G401 (cell line): ENCODE results near the gene DLG5. TPM values are rescaled to one million over a fixed set of nuclear protein-coding genes. Genes with fewer than 3 reads are reported as not detected.

Experiments
- DNase-seq: peaks from one replicate; pipeline ENCODE4 v3.0.0-alpha.2; 2015; ENCODE audit warnings: low spot score
- in situ Hi-C: cut with HindIII; loops from 2 replicates; pipeline ENCODE4 v1.10.0; 2016; ENCODE audit warnings: low sequenced_read_pairs, mixed read lengths
- total RNA-seq: library from RNA; depleted of rRNA; stranded (reverse); fragments of >200 nt; shearing (Covaris generic); gene quantifications from 2 replicates; pipeline ENCODE4 v1.2.3, GENCODE V29; 2014

DLG5 gene
- total RNA-seq, 1 experiment from 2014 or later = 48.7 TPM

- DNase-seq = no peak
- in situ Hi-C loops = no loop called here
Observed at GRCh38 chr10:77899080-77899477, 27.5 kb downstream of the DLG5 start.

- in situ Hi-C loops = no loop called here
- DNase-seq = no peak
Observed at GRCh38 chr10:77898323-77899079, 28.1 kb downstream of the DLG5 start.

GRCh38 chr10:77896058-77896457 is 30.5 kb downstream of the DLG5 start:
- in situ Hi-C loops = no loop called here
- no peak for DNase-seq

- in situ Hi-C loops = no loop called here
- no peak for DNase-seq
Observed at GRCh38 chr10:77894058-77894457, 32.5 kb downstream of the DLG5 start.

GRCh38 chr10:77893386-77893785 is 33.2 kb downstream of the DLG5 start:
- in situ Hi-C loops = no loop called here

GRCh38 chr10:77892761-77893160 is 33.8 kb downstream of the DLG5 start:
- in situ Hi-C loops = no loop called here
- no peak for DNase-seq

More at GRCh38 chr10:77893386-77893785, 33.2 kb downstream of the DLG5 start:
- DNase-seq = no peak

- in situ Hi-C loops = no loop called here
- no peak for DNase-seq
Observed at GRCh38 chr10:77892021-77892739, 34.4 kb downstream of the DLG5 start.

GRCh38 chr10:77890097-77890496 is 36.5 kb downstream of the DLG5 start:
- no peak for DNase-seq
- in situ Hi-C loops = no loop called here

- in situ Hi-C loops = loop anchor here (5.0 kb wide), 1 partner anchor 53 kb away; no protein-coding TSS in a partner anchor
- no peak for DNase-seq
Observed at GRCh38 chr10:77889277-77889903, 37.2 kb downstream of the DLG5 start.

GRCh38 chr10:77888356-77888703 is 38.2 kb downstream of the DLG5 start:
- in situ Hi-C loops = loop anchor here (5.0 kb wide), 1 partner anchor 54 kb away; no protein-coding TSS in a partner anchor

GRCh38 chr10:77887631-77888355 is 38.8 kb downstream of the DLG5 start:
- in situ Hi-C loops = loop anchor here (5.0 kb wide), 1 partner anchor 55 kb away; no protein-coding TSS in a partner anchor
- no peak for DNase-seq

More at GRCh38 chr10:77888356-77888703, 38.2 kb downstream of the DLG5 start:
- DNase-seq = no peak

- in situ Hi-C loops = loop anchor here (5.0 kb wide), 1 partner anchor 55 kb away; no protein-coding TSS in a partner anchor
- DNase-seq = no peak
Observed at GRCh38 chr10:77886795-77887355, 39.7 kb downstream of the DLG5 start.

GRCh38 chr10:77884181-77884580 is 42.4 kb downstream of the DLG5 start:
- in situ Hi-C loops = no loop called here
- no peak for DNase-seq

GRCh38 chr10:77881636-77882035 is 44.9 kb downstream of the DLG5 start:
- in situ Hi-C loops = no loop called here
- no peak for DNase-seq

- in situ Hi-C loops = no loop called here
- no peak for DNase-seq
Observed at GRCh38 chr10:77881222-77881621, 45.3 kb downstream of the DLG5 start.

GRCh38 chr10:77879710-77880109 is 46.8 kb downstream of the DLG5 start:
- no peak for DNase-seq

GRCh38 chr10:77879065-77879464 is 47.5 kb downstream of the DLG5 start:
- in situ Hi-C loops = no loop called here
- no peak for DNase-seq

More at GRCh38 chr10:77879710-77880109, 46.8 kb downstream of the DLG5 start:
- in situ Hi-C loops = no loop called here

- DNase-seq = no peak
Observed at GRCh38 chr10:77877441-77878344, 48.9 kb downstream of the DLG5 start.

More at GRCh38 chr10:77877441-77878344, 48.9 kb downstream of the DLG5 start:
- in situ Hi-C loops = no loop called here
